H9 (cell line): ENCODE measurements around the gene DUOX1. TPM values are rescaled to one million over a fixed set of nuclear protein-coding genes. Genes with fewer than 3 reads are reported as not detected.

ENCODE experiments used
- DNase-seq: peaks from one replicate; pipeline ENCODE4 v3.0.0-alpha.2; 2017
- H2AFZ ChIP-seq: one replicate; pipeline ENCODE4 v1.6.1; 2013; ENCODE audit warnings: mild to moderate bottlenecking, low read length, control low read depth, moderate library complexity
- H2AK5ac ChIP-seq: 2 replicates; pipeline ENCODE4 v1.6.1; 2013; ENCODE audit warnings: low read length, control low read depth, mixed read lengths; ENCODE audit not compliant: insufficient read length
- H2BK120ac ChIP-seq: one replicate; pipeline ENCODE4 v1.6.1; 2013; ENCODE audit warnings: low read depth, mild to moderate bottlenecking, low read length, control low read depth, inconsistent platforms; ENCODE audit not compliant: poor library complexity, severe bottlenecking
- H2BK12ac ChIP-seq: 2 replicates; pipeline ENCODE4 v1.6.1; 2013; ENCODE audit warnings: low read length, control low read depth, mixed read lengths, low read depth; ENCODE audit not compliant: insufficient read length
- H2BK15ac ChIP-seq: 2 replicates; pipeline ENCODE4 v1.6.1; 2013; ENCODE audit warnings: low read depth, low read length, control low read depth
- H2BK20ac ChIP-seq: one replicate; pipeline ENCODE4 v1.6.1; 2013; ENCODE audit warnings: low read depth, mild to moderate bottlenecking, low read length, control low read depth, inconsistent platforms; ENCODE audit not compliant: poor library complexity, severe bottlenecking
- H2BK5ac ChIP-seq: 2 replicates; pipeline ENCODE4 v1.6.1; 2013; ENCODE audit warnings: low read length, control low read depth, mixed read lengths; ENCODE audit not compliant: insufficient read length
- H3K14ac ChIP-seq: 2 replicates; pipeline ENCODE4 v1.6.1; 2013; ENCODE audit warnings: low read length, control low read depth; ENCODE audit not compliant: insufficient read depth
- H3K18ac ChIP-seq: 2 replicates; pipeline ENCODE4 v1.6.1; 2013; ENCODE audit warnings: low read depth, mild to moderate bottlenecking, mixed read lengths, low read length, control low read depth; ENCODE audit not compliant: insufficient read length
- H3K23ac ChIP-seq: 2 replicates; pipeline ENCODE4 v1.6.1; 2013; ENCODE audit warnings: low read length, control low read depth, mixed read lengths, low read depth; ENCODE audit not compliant: insufficient read length
- H3K23me2 ChIP-seq: 2 replicates; pipeline ENCODE4 v1.6.1; 2013; ENCODE audit warnings: low read depth, mild to moderate bottlenecking, mixed read lengths, low read length, control low read depth; ENCODE audit not compliant: insufficient read length, poor library complexity, severe bottlenecking
- H3K27ac ChIP-seq: 2 replicates; pipeline ENCODE4 v1.5.1; 2013; ENCODE audit warnings: low read length, control low read depth, mixed read lengths, low read depth; ENCODE audit not compliant: insufficient read length
- H3K27me3 ChIP-seq: 2 replicates; pipeline ENCODE4 v1.6.1; 2013; ENCODE audit warnings: low read length, control low read depth, inconsistent platforms; ENCODE audit not compliant: insufficient read depth
- H3K4ac ChIP-seq: 2 replicates; pipeline ENCODE4 v1.6.1; 2013; ENCODE audit warnings: low read depth, mild to moderate bottlenecking, control low read depth, inconsistent platforms, low read length, moderate library complexity
- H3K4me1 ChIP-seq: 2 replicates; pipeline ENCODE4 v1.6.1; 2013; ENCODE audit warnings: low read length, control low read depth, inconsistent platforms; ENCODE audit not compliant: insufficient read depth
- H3K4me2 ChIP-seq: 2 replicates; pipeline ENCODE4 v1.6.1; 2013; ENCODE audit warnings: low read length, control low read depth, mixed read lengths; ENCODE audit not compliant: insufficient read length, insufficient read depth
- H3K56ac ChIP-seq: 2 replicates; pipeline ENCODE4 v1.6.1; 2013; ENCODE audit warnings: low read depth, mild to moderate bottlenecking, mixed read lengths, low read length, control low read depth; ENCODE audit not compliant: insufficient read length
- H3K79me1 ChIP-seq: 2 replicates; pipeline ENCODE4 v1.6.1; 2013; ENCODE audit warnings: low read depth, mild to moderate bottlenecking, moderate library complexity, low read length, control low read depth, inconsistent platforms; ENCODE audit not compliant: insufficient read depth, poor library complexity, severe bottlenecking
- H3K79me2 ChIP-seq: 2 replicates; pipeline ENCODE4 v1.6.1; 2013; ENCODE audit warnings: low read length, control low read depth, inconsistent platforms; ENCODE audit not compliant: insufficient read depth
- H3K9ac ChIP-seq: 2 replicates; pipeline ENCODE4 v1.6.1; 2013; ENCODE audit warnings: low read length, control low read depth, mixed read lengths; ENCODE audit not compliant: insufficient read length; ENCODE audit errors: extremely low read depth
- H3K9me3 ChIP-seq: one replicate; pipeline ENCODE4 v1.6.1; 2013; ENCODE audit warnings: low read depth, low read length, inconsistent platforms; ENCODE audit not compliant: control insufficient read depth
- H3T11ph ChIP-seq: one replicate; pipeline ENCODE4 v1.6.1; 2013; ENCODE audit warnings: mild to moderate bottlenecking, low read length, control low read depth, inconsistent platforms
- H4K20me1 ChIP-seq: one replicate; pipeline ENCODE4 v1.6.1; 2013; ENCODE audit not compliant: control insufficient read depth, insufficient read length, insufficient read depth
- H4K5ac ChIP-seq: 2 replicates; pipeline ENCODE4 v1.6.1; 2013; ENCODE audit warnings: low read depth, mild to moderate bottlenecking, mixed read lengths, low read length, control low read depth; ENCODE audit not compliant: insufficient read length
- H4K8ac ChIP-seq: replicated peaks from 2 replicates; pipeline ENCODE4 v1.6.1; 2013; ENCODE audit warnings: low read length, control low read depth, mixed read lengths, low read depth; ENCODE audit not compliant: insufficient read length
- H4K91ac ChIP-seq: 2 replicates; pipeline ENCODE4 v1.6.1; 2013; ENCODE audit warnings: low read depth, mild to moderate bottlenecking, moderate library complexity, mixed read lengths, low read length, control low read depth; ENCODE audit not compliant: insufficient read length
- H3K27ac Mint-ChIP-seq, 3 experiments: 2 replicates in 2 of 3; 3 replicates in 1 of 3; pipeline ENCODE4 v1.8.0; 2020 to 2021; ENCODE audit warnings: mixed read lengths in 3 of 3, mild to moderate bottlenecking in 1 of 3, moderate library complexity in 1 of 3
- H3K27me3 Mint-ChIP-seq: 2 replicates; pipeline ENCODE4 v1.8.0; 2021; ENCODE audit warnings: low read depth, mild to moderate bottlenecking, moderate library complexity, mixed read lengths
- H3K36me3 Mint-ChIP-seq, 3 experiments: 2 replicates in 2 of 3; 3 replicates in 1 of 3; pipeline ENCODE4 v1.8.0; 2020 to 2021; ENCODE audit warnings: low read depth in 3 of 3, mixed read lengths in 3 of 3; ENCODE audit not compliant: insufficient read depth in 1 of 3
- H3K4me1 Mint-ChIP-seq, 2 experiments: 2 replicates each; pipeline ENCODE4 v1.8.0; 2020; ENCODE audit warnings: mixed read lengths in 2 of 2
- H3K4me3 Mint-ChIP-seq, 2 experiments: 2 replicates in 1 of 2; 3 replicates in 1 of 2; pipeline ENCODE4 v1.8.0; 2020 to 2021; ENCODE audit warnings: mild to moderate bottlenecking in 2 of 2, mixed read lengths in 2 of 2, moderate library complexity in 1 of 2
- H3K9me3 Mint-ChIP-seq, 2 experiments: 2 replicates in 1 of 2; 3 replicates in 1 of 2; pipeline ENCODE4 v1.8.0; 2020; ENCODE audit warnings: mild to moderate bottlenecking in 2 of 2, mixed read lengths in 2 of 2, moderate library complexity in 1 of 2
- WGBS: extraction: QIAGEN DNeasy Blood & Tissue Kit; methylation state at CpG from one replicate; pipeline ENCODE4 v1.1.7; 2013; ENCODE audit warnings: missing lambda C conversion rate, low lambda C conversion rate, mixed read lengths; ENCODE audit not compliant: insufficient read length; ENCODE audit errors: extremely low coverage; 5-methylcytosine and 5-hydroxymethylcytosine counted together
- total RNA-seq: library from RNA; stranded (reverse); gene quantifications from 2 replicates; pipeline ENCODE4 v1.2.1, GENCODE V29; 2021
- TF ChIP-seq, protein P1 (sequence below): fragments of 200-600 bp; sonication (generic); conservative IDR thresholded peaks from 3 replicates; pipeline ENCODE4 v1.8.0; 2021; ENCODE audit warnings: antibody characterized with exemption, mild to moderate bottlenecking

Gene DUOX1
- total RNA-seq, 1 experiment from 2014 or later = 2.6 TPM

DNA sequence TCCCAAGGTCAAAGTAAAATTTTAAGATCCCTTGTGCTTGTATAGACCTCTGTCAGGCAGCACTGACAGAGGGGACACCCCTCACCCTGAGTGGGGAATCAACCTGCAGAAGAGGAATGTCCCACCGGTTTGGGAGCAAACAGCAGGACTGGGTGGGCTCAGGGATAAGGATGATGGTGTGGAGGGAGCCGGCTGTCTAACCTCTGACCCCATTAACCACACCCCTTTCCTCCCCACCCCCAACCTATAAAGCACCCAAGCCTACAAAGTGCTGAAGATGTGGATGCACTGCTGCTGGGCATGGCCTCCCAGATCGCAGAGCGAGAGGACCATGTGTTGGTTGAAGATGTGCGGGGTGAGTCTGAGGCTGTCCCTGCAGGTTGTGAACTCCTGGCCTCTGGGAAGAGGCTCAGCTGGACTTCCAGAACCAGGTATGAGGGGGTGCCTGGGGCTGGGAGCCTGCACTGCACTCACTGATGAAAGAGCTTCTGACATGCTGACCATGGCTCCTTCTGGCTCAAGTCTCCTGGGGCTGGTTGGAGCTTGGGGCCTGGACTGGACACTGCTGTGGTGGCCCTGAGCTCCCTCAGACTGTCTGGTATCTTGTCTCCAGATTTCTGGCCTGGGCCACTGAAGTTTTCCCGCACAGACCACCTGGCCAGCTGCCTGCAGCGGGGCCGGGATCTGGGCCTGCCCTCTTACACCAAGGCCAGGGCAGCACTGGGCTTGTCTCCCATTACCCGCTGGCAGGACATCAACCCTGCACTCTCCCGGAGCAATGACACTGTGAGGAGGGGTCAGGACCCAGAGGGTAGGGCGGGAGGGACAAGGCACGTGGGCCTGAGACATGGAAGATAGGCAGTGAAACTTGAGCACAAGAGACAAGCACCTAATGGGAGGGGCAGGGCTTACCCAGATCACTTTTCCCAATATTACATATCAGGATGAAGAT is 9.3 kb downstream of the DUOX1 start:
- Mint-ChIP-seq H3K27me3 (peaks cover 37% of the 10 kb centered on the region), H3K4me1 (peaks cover 7 to 11% of the 10 kb centered on the region in 2 experiments; a peak in 3 of 4 replicates), H3K4me3 (no peak overlapping the region), H3K27ac (no peak overlapping the region), H3K36me3 (no peaks in the 10 kb centered on the region), H3K9me3 (no peaks in the 10 kb centered on the region; a peak in 1 of 5 replicates)
- Histone ChIP-seq H4K91ac (no peak overlapping the region), H2BK15ac (no peak overlapping the region), H3K9me3 (no peaks in the 10 kb centered on the region), H3T11ph (no peak overlapping the region), H3K9ac (no peak overlapping the region), H3K23me2 (no peaks in the 10 kb centered on the region), H2AFZ (no peak overlapping the region), H3K79me1 (no peaks in the 10 kb centered on the region), H3K4me2 (no peak overlapping the region), H2BK5ac (no peak overlapping the region), H4K5ac (no peak overlapping the region), H3K56ac (no peak overlapping the region), H3K23ac (no peak overlapping the region), H3K14ac (no peak overlapping the region; the same call in 1 of the 2 replicates), H2AK5ac (no peak overlapping the region), H3K4ac (no peak overlapping the region), H3K4me1 (no peaks in the 10 kb centered on the region; the same call in 1 of the 2 replicates), H3K27ac (no peak overlapping the region), H4K20me1 (no peaks in the 10 kb centered on the region), H2BK120ac (no peak overlapping the region), H2BK12ac (no peak overlapping the region), H3K79me2 (no peaks in the 10 kb centered on the region), H3K27me3 (peaks cover 22% of the 10 kb centered on the region), H3K18ac (no peak overlapping the region), H2BK20ac (no peak overlapping the region), H4K8ac (no peak overlapping the region)
- TF ChIP-seq, protein P1, sequence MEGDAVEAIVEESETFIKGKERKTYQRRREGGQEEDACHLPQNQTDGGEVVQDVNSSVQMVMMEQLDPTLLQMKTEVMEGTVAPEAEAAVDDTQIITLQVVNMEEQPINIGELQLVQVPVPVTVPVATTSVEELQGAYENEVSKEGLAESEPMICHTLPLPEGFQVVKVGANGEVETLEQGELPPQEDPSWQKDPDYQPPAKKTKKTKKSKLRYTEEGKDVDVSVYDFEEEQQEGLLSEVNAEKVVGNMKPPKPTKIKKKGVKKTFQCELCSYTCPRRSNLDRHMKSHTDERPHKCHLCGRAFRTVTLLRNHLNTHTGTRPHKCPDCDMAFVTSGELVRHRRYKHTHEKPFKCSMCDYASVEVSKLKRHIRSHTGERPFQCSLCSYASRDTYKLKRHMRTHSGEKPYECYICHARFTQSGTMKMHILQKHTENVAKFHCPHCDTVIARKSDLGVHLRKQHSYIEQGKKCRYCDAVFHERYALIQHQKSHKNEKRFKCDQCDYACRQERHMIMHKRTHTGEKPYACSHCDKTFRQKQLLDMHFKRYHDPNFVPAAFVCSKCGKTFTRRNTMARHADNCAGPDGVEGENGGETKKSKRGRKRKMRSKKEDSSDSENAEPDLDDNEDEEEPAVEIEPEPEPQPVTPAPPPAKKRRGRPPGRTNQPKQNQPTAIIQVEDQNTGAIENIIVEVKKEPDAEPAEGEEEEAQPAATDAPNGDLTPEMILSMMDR = no peak
- WGBS = no CpG with 5 or more reads among the region's 12 CpGs
- DNase-seq = no peak
